ENCODE measurements around the gene NR1D1.

Gene NR1D1

GRCh38 chr17:40095944-40096791 lies 4.2 kb downstream of the NR1D1 start:
- ChIA-PET POLR2A (interaction anchor here (5.3 kb wide), 1 partner anchor 16 kb away, joined by 117 read pairs; no protein-coding TSS in a partner anchor), CTCF (interaction anchor here (7.2 kb wide), 1 partner anchor 22 kb away, joined by 61 read pairs; no protein-coding TSS in a partner anchor)
- TF ChIP-seq GFI1B (tag by site-specific recombination; IDR thresholded peaks at IDR 0.05): no peak
- no peak for TF ChIP-seq ZNF114 (tag by site-specific recombination; IDR thresholded peaks at IDR 0.05)
- TF ChIP-seq, protein P1, sequence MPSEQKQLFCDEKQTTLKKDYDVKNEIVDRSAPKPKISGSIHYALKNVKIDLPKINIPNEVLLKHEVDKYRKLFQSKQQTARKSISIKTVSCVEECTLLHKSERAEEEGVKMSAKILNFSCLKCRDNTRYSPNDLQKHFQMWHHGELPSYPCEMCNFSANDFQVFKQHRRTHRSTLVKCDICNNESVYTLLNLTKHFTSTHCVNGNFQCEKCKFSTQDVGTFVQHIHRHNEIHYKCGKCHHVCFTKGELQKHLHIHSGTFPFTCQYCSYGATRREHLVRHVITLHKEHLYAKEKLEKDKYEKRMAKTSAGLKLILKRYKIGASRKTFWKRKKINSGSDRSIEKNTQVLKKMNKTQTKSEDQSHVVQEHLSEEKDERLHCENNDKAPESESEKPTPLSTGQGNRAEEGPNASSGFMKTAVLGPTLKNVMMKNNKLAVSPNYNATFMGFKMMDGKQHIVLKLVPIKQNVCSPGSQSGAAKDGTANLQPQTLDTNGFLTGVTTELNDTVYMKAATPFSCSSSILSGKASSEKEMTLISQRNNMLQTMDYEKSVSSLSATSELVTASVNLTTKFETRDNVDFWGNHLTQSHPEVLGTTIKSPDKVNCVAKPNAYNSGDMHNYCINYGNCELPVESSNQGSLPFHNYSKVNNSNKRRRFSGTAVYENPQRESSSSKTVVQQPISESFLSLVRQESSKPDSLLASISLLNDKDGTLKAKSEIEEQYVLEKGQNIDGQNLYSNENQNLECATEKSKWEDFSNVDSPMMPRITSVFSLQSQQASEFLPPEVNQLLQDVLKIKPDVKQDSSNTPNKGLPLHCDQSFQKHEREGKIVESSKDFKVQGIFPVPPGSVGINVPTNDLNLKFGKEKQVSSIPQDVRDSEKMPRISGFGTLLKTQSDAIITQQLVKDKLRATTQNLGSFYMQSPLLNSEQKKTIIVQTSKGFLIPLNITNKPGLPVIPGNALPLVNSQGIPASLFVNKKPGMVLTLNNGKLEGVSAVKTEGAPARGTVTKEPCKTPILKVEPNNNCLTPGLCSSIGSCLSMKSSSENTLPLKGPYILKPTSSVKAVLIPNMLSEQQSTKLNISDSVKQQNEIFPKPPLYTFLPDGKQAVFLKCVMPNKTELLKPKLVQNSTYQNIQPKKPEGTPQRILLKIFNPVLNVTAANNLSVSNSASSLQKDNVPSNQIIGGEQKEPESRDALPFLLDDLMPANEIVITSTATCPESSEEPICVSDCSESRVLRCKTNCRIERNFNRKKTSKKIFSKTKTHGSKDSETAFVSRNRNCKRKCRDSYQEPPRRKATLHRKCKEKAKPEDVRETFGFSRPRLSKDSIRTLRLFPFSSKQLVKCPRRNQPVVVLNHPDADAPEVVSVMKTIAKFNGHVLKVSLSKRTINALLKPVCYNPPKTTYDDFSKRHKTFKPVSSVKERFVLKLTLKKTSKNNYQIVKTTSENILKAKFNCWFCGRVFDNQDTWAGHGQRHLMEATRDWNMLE (tag by site-specific recombination; conservative IDR thresholded peaks at IDR 0.05; ENCODE audit: low read depth): no peak
- TF ChIP-seq REST (tag by site-specific recombination; IDR thresholded peaks at IDR 0.05): no peak
- peak; percentile 49 for TF ChIP-seq SP2 (tag by site-specific recombination; IDR thresholded peaks at IDR 0.05)
- TF ChIP-seq ZNF404 (tag by site-specific recombination; IDR thresholded peaks at IDR 0.05): no peak
- peaks cover 0 to 39% of the 10 kb centered on the region in 2 experiments; a peak in 1 of 3 replicates for H3K36me3 ChIP-seq (ENCODE audit: control insufficient read depth in 2 of 2, insufficient read depth in 1 of 2, low read length in 2 of 2)
- H3K4me3 ChIP-seq (ENCODE audit: low read depth, low read length): no peak overlapping the region
- H3K27ac ChIP-seq (ENCODE audit: extremely low read depth, low read depth, low read length): no peak overlapping the region
- peaks cover 16% of the 10 kb centered on the region for H3K4me1 ChIP-seq (ENCODE audit: control insufficient read depth, insufficient read depth, low read length)
- no peaks in the 10 kb centered on the region for H3K9me3 ChIP-seq (ENCODE audit: control insufficient read depth, insufficient read depth, low read depth, low read length)

GRCh38 chr17:40095351-40095943 lies 4.9 kb downstream of the NR1D1 start:
- ChIA-PET CTCF (interaction anchor here (0.9 kb wide), 1 partner anchor 14 kb away, joined by 4 read pairs; no protein-coding TSS in a partner anchor), POLR2A (interaction anchor here (0.6 to 0.9 kb wide), 2 partner anchors 38 to 468 kb away, joined by 3 to 4 read pairs; no protein-coding TSS in a partner anchor)

More at GRCh38 chr17:40095351-40095943, 4.9 kb downstream of the NR1D1 start:
- no peak for TF ChIP-seq ZFHX2 (tag by site-specific recombination; conservative IDR thresholded peaks at IDR 0.05)
- TF ChIP-seq ZNF214 (tag by site-specific recombination; IDR thresholded peaks at IDR 0.05; ENCODE audit: borderline replicate concordance): no peak
- TF ChIP-seq KLF16 (tag by site-specific recombination; IDR thresholded peaks at IDR 0.05): no peak
- TF ChIP-seq ZNF501 (tag by site-specific recombination; IDR thresholded peaks at IDR 0.05): no peak
- no peak for TF ChIP-seq ZNF132 (tag by site-specific recombination; IDR thresholded peaks at IDR 0.05; ENCODE audit: borderline replicate concordance)
- TF ChIP-seq ZNF184 (tag by site-specific recombination; IDR thresholded peaks at IDR 0.05): no peak
- TF ChIP-seq ZNF76 (tag by site-specific recombination; IDR thresholded peaks at IDR 0.05; ENCODE audit: borderline replicate concordance, low read depth): no peak
- no peak for TF ChIP-seq ZNF560 (tag by site-specific recombination; IDR thresholded peaks at IDR 0.05; ENCODE audit: borderline replicate concordance)
- TF ChIP-seq GLIS1 (tag by site-specific recombination; IDR thresholded peaks at IDR 0.05): no peak
- no peak for TF ChIP-seq ZSCAN23 (tag by site-specific recombination; IDR thresholded peaks at IDR 0.05)
- TF ChIP-seq ZNF785 (tag by site-specific recombination; IDR thresholded peaks at IDR 0.05): no peak
- no peak for TF ChIP-seq ZNF175 (tag by site-specific recombination; IDR thresholded peaks at IDR 0.05)
- no peak for TF ChIP-seq SALL2 (tag by site-specific recombination; IDR thresholded peaks at IDR 0.05; ENCODE audit: borderline replicate concordance)
- no peak for TF ChIP-seq ZNF837 (tag by site-specific recombination; IDR thresholded peaks at IDR 0.05)
- TF ChIP-seq ZNF558 (tag by site-specific recombination; IDR thresholded peaks at IDR 0.05): no peak
- Histone ChIP-seq H3K36me3 (ENCODE audit: control insufficient read depth in 2 of 2, insufficient read depth in 1 of 2, low read length in 2 of 2) (peaks cover 0 to 39% of the 10 kb centered on the region in 2 experiments; a peak in 1 of 3 replicates), H3K4me1 (ENCODE audit: control insufficient read depth, insufficient read depth, low read length) (peaks cover 13% of the 10 kb centered on the region), H3K27ac (ENCODE audit: extremely low read depth, low read depth, low read length) (no peak overlapping the region), H3K4me3 (ENCODE audit: low read depth, low read length) (no peak overlapping the region), H3K9me3 (ENCODE audit: control insufficient read depth, insufficient read depth, low read depth, low read length) (no peaks in the 10 kb centered on the region)

Measured in HEK293 (cell line).